Measurements from ENCODE around the gene NPPA.

Gene NPPA

GRCh38 chr1:11873395-11874257 lies 26.0 kb upstream of the NPPA start:
- DNase-seq, result no peak

- no peak for DNase-seq
These were observed 25.0 kb upstream of the NPPA start for GRCh38 chr1:11872545-11872944.

DNA sequence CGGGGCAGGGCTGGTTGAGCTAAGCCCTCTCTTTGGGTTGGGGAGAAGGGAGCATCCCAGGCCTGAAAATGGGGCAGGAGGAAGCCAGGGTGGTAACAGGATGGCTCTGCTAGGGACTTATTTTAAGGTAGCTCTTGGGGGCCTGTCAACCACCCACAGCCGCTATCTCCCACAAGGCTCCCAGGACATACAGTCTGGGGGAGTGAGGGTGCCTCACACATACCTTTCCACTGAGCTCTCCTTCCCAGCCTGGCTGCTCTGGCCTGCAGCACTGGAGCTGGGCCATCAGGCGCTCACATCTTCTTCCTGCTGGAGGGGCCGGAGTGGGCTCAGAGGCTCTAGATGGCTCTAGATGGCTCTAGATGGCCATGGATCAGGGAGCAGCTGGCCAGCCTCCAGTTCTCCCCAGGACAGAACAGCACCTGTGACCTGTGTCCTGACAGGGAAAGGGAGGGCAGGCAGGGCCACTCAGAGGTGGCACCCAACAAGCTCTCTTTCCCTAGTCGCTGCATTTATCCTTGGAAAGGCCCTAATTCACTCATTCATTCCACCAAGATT lies 22.1 kb upstream of the NPPA start:
- DNase-seq, result no peak

DNA sequence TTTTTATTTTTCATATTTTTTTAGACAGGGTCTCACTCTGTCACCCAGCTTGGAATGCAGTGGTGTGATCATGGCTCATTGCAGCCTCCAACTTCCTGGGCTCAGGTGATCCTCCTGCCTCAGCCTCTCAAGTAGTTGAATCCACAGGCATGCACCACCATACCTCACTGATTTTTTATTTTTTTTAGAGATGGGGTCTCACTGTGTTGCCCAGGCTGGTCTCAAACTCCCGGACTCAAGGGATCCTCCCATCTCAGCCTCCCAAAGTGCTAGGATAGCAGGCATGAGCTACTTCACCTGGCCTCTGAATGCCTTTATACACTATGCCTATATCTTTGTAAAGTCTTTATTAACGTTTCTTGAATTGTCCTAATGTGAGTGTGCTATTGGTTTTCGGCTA lies 21.5 kb upstream of the NPPA start:
- no peak for DNase-seq

GRCh38 chr1:11868331-11868980 lies 20.9 kb upstream of the NPPA start:
- no peak for DNase-seq

DNA sequence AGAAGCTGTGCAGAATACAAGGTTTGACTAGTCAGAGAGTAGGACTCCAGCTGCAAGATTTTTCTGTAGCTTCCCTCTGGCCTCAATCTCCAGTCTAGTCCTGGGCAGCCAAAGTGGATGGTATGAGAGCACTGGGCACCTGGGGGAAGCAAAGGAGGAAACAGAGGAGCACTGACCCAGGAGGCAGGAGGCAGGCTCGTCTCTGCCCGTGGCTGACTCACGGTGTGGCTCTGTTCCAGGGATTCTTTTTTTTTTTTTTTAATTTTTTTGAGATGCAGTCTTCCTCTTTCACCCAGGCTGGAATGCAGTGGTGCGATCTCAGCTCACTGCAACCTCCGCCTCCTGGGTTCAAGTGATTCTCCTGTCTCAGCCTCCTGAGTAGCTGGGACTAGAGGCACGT lies 15.3 kb upstream of the NPPA start:
- DNase-seq, result no peak

- DNase-seq, result no peak
These were observed 13.0 kb upstream of the NPPA start for GRCh38 chr1:11860587-11860986.

DNA sequence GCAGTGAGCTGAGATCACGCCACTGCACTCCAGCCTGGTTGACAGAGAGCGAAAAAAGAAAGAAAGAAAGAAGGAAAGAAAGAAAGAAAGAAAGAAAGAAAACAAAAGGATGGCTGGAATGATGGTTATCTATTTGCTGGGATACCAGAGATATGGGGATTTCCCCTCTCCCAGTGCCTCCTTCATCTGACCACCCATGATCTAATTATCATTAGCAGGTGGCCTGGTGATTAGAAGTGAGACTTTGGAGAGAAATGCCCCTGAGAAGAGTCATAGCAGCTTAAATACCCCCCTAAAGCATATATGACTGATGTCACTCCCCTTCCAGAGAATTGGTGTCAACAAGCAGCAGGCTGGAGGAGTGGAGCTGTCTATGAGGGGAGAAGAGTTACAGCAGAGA lies 12.5 kb upstream of the NPPA start:
- no peak for DNase-seq

DNA sequence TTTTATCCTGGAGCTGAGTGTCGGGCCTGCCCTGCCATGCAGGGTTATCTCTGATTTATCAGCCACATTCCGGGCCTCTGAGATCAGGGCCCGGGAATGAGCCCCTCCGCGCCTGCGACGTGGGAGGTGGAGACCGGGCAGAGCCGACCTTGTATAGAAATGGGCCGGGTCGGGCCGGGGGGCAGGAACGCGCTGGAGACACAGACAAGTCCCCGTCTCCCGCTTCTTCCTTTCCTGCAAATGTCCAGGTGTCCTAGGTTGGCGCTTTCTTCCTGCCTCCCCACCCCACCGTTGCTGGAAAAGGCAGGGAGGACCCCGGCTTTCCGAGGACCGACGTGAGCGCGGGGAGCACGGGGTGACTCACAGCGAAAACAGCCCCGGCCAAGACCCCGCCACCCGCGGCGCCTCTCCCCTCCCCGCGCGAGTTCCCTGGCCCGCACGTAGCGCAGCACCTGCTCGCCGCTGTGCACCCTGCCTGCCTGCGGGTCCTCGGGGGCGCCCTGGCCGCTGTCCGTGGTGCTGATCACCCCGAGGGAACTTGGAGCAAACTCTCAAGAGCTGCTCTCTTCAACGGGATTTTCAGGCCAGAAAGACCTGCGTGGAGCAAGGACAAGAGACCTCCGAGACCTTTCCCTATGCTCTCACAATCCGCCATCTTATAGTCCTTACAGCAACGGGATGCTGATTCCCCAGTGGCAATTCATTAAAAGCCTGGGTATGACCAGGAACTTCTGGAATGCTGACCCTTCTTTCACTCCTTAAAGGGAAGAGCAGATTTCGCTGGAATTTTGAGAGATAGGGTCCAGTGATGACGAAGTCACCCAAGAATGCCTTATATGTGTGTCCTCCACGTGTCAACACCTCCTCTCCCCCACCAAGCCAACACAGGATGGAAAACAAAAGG lies 11.6 kb upstream of the NPPA start:
- DNase-seq, result no peak

DNA sequence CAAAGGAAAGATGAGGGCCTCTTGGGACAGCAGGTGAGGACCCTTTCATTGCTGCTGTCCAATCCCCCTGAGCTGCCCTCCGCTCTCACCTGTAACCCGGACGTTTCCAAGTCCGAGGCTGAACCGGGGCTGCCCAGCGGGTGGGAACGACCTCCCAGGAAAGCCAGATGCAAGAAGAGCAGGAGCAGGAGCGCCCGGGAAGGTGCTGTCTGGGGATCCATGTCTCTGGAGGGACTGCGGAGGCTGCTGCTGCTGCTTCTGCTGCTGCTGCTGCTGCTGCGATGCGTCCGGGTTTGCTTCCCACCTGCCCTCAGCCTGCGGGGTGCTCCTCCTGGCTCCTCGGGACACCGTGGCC lies 11.0 kb upstream of the NPPA start, which contains the start of gene NPPB:
NPPB (minus strand) TSS at position 333 of the 355 bp plus-strand sequence; CDS start at position 221, 112 bp downstream.
- no peak for DNase-seq

- no peak for DNase-seq
These were observed 10.6 kb upstream of the NPPA start for GRCh38 chr1:11858158-11858557.

- no peak for DNase-seq
These were observed 9.7 kb upstream of the NPPA start for GRCh38 chr1:11857164-11857851.

DNA sequence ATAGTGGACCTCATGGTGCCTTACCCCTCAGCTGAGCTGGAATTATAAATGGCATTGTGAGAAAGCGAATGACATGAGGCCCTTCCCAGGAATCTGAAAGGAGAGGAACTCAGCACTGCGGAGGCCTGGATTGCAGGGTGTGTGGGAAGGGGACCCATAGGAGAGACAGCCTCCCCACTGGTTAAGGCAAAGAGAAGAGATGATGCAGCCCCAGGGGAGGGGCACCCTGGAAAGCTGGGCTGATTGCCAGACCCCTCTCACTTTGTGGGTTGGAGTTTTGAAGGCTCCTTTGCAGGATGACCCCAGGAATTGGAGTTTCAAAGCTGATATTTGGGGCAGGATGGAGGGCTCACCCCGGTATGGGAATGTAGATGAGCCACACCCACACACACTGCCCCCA lies 9.1 kb upstream of the NPPA start:
- DNase-seq, result no peak

GRCh38 chr1:11855430-11855829 lies 7.8 kb upstream of the NPPA start:
- DNase-seq, result no peak

DNA sequence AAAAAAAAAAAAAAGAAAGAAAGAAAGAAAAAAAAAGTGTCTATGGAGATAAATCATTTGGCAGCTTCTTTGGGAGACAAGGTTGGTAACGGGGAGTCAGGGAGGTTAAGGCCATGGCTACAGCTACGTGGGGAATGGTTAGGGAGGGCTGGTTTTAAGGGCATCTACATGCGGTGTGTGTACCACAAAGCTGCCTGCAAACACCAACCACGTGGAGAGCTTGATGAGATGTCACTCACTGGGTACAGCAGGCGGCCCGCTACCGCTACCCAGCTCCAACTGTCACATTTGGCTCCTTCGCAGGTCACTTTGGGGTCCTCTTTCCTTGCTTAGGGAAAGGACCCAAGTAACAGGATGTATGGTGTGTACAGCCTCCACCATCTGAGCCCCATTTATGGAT lies 6.9 kb upstream of the NPPA start:
- DNase-seq, result no peak

- DNase-seq, result peak; percentile 62
These were observed 3.6 kb upstream of the NPPA start for GRCh38 chr1:11851180-11851579.

DNA sequence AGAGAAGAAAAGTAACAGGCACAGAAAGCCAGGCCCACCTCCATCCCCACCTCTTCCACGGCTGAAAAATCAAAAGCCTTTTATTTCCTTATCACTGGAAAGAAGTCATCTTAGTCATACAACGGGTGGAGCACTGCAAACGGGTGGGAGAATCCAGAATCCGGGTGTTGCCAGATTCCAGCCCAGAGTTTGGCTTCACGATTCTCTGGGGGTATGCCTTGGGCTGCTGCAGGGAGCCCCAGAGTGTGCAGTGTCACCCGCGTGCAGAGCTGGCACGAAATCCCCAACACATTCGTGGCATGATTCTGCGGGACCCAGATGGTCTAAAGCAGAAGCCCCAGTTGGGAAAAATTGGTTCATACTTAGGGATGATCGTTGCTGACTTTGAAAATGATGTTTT lies 2.6 kb upstream of the NPPA start:
- DNase-seq, result no peak

- no peak for DNase-seq
These were observed 754 bp upstream of the NPPA start for GRCh38 chr1:11848373-11848700.

DNA sequence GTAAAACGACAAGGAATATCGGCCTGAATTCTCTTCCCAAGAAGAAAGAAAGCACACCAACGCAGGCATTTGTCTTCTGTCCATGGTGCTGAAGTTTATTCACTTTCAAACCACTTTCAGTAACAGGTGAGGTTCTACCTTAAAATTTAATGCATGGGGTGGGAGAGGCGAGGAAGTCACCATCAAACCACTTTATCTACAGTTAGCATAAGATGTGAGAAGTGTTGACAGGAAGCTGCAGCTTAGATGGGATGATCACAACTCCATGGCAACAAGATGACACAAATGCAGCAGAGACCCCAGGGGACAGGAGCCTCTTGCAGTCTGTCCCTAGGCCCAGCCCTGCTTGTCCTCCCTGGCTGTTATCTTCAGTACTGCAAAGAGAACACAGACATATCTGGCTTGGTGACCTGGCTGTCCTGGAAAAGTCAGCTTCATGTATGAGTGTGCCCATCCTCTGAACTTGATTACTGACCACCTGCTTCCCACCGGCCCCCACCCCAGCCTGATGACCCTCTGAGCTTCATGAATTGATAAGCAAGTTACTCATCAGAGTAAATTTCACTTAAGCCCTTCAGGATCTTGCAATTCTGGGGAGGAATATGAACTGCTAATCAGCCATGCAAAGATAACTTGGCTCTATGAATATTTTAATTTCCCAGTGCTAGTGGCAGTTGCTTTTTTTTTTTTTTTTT lies 1.8 kb downstream of the NPPA start:
- no peak for DNase-seq

DNA sequence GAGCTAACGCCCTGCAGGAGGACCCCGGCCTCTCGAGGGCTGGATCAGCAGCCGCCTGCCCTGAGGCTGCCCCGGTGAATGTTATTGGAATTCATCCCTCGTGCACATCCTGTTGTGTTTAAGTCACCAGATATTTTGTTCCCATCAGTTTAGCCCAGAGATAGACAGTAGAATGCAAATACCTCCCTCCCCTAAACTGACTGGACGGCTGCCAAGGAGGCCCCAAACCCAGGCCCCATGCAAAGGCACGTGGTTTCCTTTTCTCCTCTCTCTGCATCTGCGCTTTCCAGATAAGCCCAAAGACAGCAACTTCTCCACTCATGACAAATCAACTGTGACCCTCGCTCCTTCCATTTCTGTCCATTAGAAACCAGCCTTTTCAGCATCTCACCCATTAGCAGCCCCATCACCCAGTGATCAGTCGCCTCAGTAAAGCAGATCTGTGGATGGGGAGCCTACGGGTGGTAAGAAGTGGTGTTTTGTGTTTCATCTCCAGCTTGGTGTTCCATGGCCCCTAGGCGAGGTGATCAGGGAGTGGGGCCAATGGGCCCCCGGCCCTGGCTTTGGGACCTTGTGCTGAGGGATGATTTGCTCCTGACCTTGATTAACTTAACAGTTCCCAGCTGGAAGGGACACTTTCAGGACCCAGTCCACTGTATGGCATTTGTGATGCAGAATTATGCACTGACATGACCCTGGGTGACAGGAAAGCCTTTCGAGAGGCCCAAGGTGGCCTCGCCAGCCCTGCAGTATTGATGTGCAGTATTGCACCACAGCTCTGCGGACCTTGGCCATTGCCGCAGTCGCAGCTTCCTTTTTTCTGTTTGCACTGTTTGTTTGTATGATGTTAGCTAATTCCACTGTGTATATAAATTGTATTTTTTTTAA lies 5.2 kb downstream of the NPPA start:
- no peak for DNase-seq
